ENCODE data around the gene OLFML1.

The OLFML1 gene

DNA sequence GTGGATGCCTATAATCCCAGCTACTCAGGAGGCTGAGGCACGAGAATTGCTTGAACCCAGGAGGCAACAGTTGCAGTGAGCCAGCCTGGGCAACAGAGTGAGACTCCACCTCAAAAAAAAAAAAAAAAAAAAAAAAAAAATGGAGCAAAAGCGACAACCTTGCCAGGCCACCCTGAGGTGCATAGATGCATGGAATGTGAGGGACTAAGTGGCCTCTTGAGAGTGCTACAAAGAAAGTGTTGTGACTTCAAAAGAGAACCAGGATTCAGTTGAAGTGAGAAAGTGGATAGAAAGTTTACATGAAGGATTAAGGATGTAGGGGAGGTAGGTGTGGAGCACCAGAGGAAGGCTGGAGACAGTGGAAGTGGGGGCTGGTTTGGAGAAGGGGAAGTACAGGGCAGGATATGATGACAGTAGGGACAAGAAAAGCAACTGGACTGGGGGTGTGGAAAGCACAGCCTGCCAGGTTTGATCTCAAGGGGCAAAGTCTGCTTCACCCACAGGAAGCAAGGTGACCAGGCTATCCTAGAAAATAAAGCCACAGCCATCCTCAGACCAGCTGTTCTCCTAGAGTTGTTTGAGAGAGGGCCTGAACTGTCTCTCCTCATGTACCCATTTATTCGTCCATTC, 36.0 kb upstream of the OLFML1 start:
- no peak for TF ChIP-seq TAF1 (IDR thresholded peaks at IDR 0.05; ENCODE audit: low read depth, low read length)
- TF ChIP-seq POU2F2 (IDR thresholded peaks at IDR 0.05; ENCODE audit: low read depth, low read length), result no peak
- no peak for TF ChIP-seq POLR2A (IDR thresholded peaks at IDR 0.05; ENCODE audit: low read depth, low read length)
- no peak for TF ChIP-seq POLR2AphosphoS5 (IDR thresholded peaks at IDR 0.05; ENCODE audit: low read depth, low read length)
- no peak for TF ChIP-seq SPI1 (IDR thresholded peaks at IDR 0.05; ENCODE audit: low read depth, low read length)
- TF ChIP-seq PAX5 (IDR thresholded peaks at IDR 0.05; ENCODE audit: insufficient read depth, low read length, severe bottlenecking), result no peak
- FAIRE-seq, result no peak
- DNase-seq (ENCODE audit: insufficient read length, low spot score), result no peak

- DNase-seq (ENCODE audit: insufficient read length, low spot score) (no peak), FAIRE-seq (no peak)
- no peak for TF ChIP-seq POLR2AphosphoS5 (IDR thresholded peaks at IDR 0.05; ENCODE audit: low read depth, low read length)
- no peak for TF ChIP-seq TAF1 (IDR thresholded peaks at IDR 0.05; ENCODE audit: low read depth, low read length)
- TF ChIP-seq SPI1 (IDR thresholded peaks at IDR 0.05; ENCODE audit: low read depth, low read length), result no peak
- TF ChIP-seq PAX5 (IDR thresholded peaks at IDR 0.05; ENCODE audit: insufficient read depth, low read length, severe bottlenecking), result no peak
- TF ChIP-seq POLR2A (IDR thresholded peaks at IDR 0.05; ENCODE audit: low read depth, low read length), result no peak
Measured at GRCh38 chr11:7449841-7450214, 35.5 kb upstream of the OLFML1 start.

GRCh38 chr11:7450836-7451235, 34.5 kb upstream of the OLFML1 start:
- no peak for TF ChIP-seq POLR2AphosphoS5 (IDR thresholded peaks at IDR 0.05; ENCODE audit: low read depth, low read length)
- no peak for DNase-seq (ENCODE audit: insufficient read length, low spot score)
- FAIRE-seq, result no peak

GRCh38 chr11:7451520-7451919, 33.8 kb upstream of the OLFML1 start:
- no peak for TF ChIP-seq POLR2A (IDR thresholded peaks at IDR 0.05; ENCODE audit: low read depth, low read length)
- no peak for DNase-seq (ENCODE audit: insufficient read length, low spot score)
- no peak for FAIRE-seq

DNA sequence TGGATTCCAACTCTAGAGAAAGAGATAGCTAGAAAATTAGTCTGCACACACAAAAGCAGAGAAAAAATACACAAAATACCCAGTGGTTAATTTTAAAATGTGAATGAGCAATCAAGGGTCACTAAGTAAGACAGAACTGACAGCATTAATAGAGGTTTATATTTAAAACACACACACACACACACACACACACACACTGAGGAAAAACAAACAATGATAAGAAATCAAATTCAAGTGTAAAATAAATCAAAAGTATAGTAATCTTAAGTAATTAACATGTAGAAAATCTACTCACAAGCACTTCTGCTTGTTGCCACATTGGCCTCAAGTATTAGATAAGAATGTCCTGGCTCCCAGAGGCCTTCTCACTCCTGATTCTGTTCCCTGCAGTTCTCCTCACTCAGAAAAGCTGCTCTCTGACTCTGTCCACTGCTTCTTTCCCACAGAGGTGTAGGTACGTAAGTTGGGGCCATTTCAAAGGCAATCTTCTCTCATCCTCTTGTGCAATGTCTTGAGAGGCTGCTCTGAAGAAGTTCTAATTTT, 33.3 kb upstream of the OLFML1 start:
- no peak for FAIRE-seq
- TF ChIP-seq POLR2AphosphoS5 (IDR thresholded peaks at IDR 0.05; ENCODE audit: low read depth, low read length), result no peak
- TF ChIP-seq PAX5 (IDR thresholded peaks at IDR 0.05; ENCODE audit: insufficient read depth, low read length, severe bottlenecking), result no peak
- TF ChIP-seq TAF1 (IDR thresholded peaks at IDR 0.05; ENCODE audit: low read depth, low read length), result no peak
- no peak for DNase-seq (ENCODE audit: insufficient read length, low spot score)

GRCh38 chr11:7454854-7455253, 30.5 kb upstream of the OLFML1 start:
- no peak for FAIRE-seq
- no peak for TF ChIP-seq POLR2AphosphoS5 (IDR thresholded peaks at IDR 0.05; ENCODE audit: low read depth, low read length)
- no peak for TF ChIP-seq POU2F2 (IDR thresholded peaks at IDR 0.05; ENCODE audit: low read depth, low read length)
- TF ChIP-seq TAF1 (IDR thresholded peaks at IDR 0.05; ENCODE audit: low read depth, low read length), result no peak
- TF ChIP-seq PAX5 (IDR thresholded peaks at IDR 0.05; ENCODE audit: insufficient read depth, low read length, severe bottlenecking), result no peak
- no peak for TF ChIP-seq POLR2A (IDR thresholded peaks at IDR 0.05; ENCODE audit: low read depth, low read length)
- TF ChIP-seq SPI1 (IDR thresholded peaks at IDR 0.05; ENCODE audit: low read depth, low read length), result no peak
- no peak for DNase-seq (ENCODE audit: insufficient read length, low spot score)

DNA sequence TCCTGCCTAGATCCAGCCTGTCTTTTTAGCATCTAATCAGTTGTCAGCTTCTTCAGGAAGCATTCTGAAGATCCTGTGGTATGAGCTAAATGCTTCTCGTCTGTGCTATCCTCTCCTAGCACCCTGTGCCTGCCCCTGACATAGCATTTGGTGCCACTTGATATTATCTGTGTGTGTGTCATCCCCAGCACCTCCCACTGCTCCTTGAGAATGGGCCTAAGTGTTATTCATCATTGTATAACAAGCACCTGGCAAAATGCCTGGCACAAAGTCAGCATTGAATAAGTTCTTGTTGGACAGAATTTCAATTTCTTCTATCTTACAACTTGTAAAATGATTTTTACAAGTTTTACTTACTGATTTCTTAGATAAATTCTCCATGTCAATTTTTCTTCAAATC, 28.1 kb upstream of the OLFML1 start:
- FAIRE-seq, result no peak
- no peak for TF ChIP-seq POU2F2 (IDR thresholded peaks at IDR 0.05; ENCODE audit: low read depth, low read length)
- TF ChIP-seq PAX5 (IDR thresholded peaks at IDR 0.05; ENCODE audit: insufficient read depth, low read length, severe bottlenecking), result no peak
- no peak for TF ChIP-seq POLR2A (IDR thresholded peaks at IDR 0.05; ENCODE audit: low read depth, low read length)
- TF ChIP-seq SPI1 (IDR thresholded peaks at IDR 0.05; ENCODE audit: low read depth, low read length), result no peak
- no peak for TF ChIP-seq POLR2AphosphoS5 (IDR thresholded peaks at IDR 0.05; ENCODE audit: low read depth, low read length)
- TF ChIP-seq TAF1 (IDR thresholded peaks at IDR 0.05; ENCODE audit: low read depth, low read length), result no peak
- DNase-seq (ENCODE audit: insufficient read length, low spot score), result no peak

DNA sequence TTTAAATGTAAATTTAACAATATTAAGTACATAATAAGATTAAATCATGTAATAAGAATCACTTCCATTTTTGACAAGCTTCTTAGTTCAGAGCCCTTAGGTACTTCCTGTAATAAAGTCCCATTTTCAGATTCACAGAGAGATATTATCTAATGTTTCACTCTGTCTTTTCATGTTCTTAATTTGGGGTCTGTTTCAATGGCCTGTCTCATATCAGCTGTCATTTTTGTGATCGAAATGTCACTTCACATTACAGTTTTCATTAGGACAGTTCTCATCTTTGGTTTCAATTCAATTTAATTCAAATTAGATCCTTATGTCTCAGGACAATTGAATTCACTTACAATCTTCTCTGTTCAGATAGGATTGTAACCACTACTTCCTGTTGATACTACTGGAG, 22.6 kb upstream of the OLFML1 start:
- FAIRE-seq (no peak), DNase-seq (ENCODE audit: insufficient read length, low spot score) (no peak)

GRCh38 chr11:7467652-7468051, 17.7 kb upstream of the OLFML1 start:
- DNase-seq (ENCODE audit: insufficient read length, low spot score) (no peak), FAIRE-seq (no peak)
- TF ChIP-seq POLR2AphosphoS5 (IDR thresholded peaks at IDR 0.05; ENCODE audit: low read depth, low read length), result no peak

More for the DNA sequence above, 22.6 kb upstream of the OLFML1 start:
- TF ChIP-seq SPI1 (IDR thresholded peaks at IDR 0.05; ENCODE audit: low read depth, low read length) (no peak), POLR2AphosphoS5 (IDR thresholded peaks at IDR 0.05; ENCODE audit: low read depth, low read length) (no peak), PAX5 (IDR thresholded peaks at IDR 0.05; ENCODE audit: insufficient read depth, low read length, severe bottlenecking) (no peak), TAF1 (IDR thresholded peaks at IDR 0.05; ENCODE audit: low read depth, low read length) (no peak), POU2F2 (IDR thresholded peaks at IDR 0.05; ENCODE audit: low read depth, low read length) (no peak), POLR2A (IDR thresholded peaks at IDR 0.05; ENCODE audit: low read depth, low read length) (no peak)

GRCh38 chr11:7469351-7469865, 15.9 kb upstream of the OLFML1 start:
- DNase-seq (ENCODE audit: insufficient read length, low spot score) (no peak), FAIRE-seq (no peak)
- TF ChIP-seq TAF1 (IDR thresholded peaks at IDR 0.05; ENCODE audit: low read depth, low read length) (no peak), POU2F2 (IDR thresholded peaks at IDR 0.05; ENCODE audit: low read depth, low read length) (no peak), POLR2A (IDR thresholded peaks at IDR 0.05; ENCODE audit: low read depth, low read length) (no peak), SPI1 (IDR thresholded peaks at IDR 0.05; ENCODE audit: low read depth, low read length) (no peak)

- TF ChIP-seq POU2F2 (IDR thresholded peaks at IDR 0.05; ENCODE audit: low read depth, low read length) (no peak), PAX5 (IDR thresholded peaks at IDR 0.05; ENCODE audit: insufficient read depth, low read length, severe bottlenecking) (no peak), POLR2AphosphoS5 (IDR thresholded peaks at IDR 0.05; ENCODE audit: low read depth, low read length) (no peak), SPI1 (IDR thresholded peaks at IDR 0.05; ENCODE audit: low read depth, low read length) (no peak), POLR2A (IDR thresholded peaks at IDR 0.05; ENCODE audit: low read depth, low read length) (no peak), TAF1 (IDR thresholded peaks at IDR 0.05; ENCODE audit: low read depth, low read length) (no peak)
- FAIRE-seq, result no peak
- DNase-seq (ENCODE audit: insufficient read length, low spot score), result no peak
Measured at GRCh38 chr11:7471071-7471470, 14.2 kb upstream of the OLFML1 start.
